Measurements from ENCODE around the gene FILIP1L. TPM values are rescaled to one million over a fixed set of nuclear protein-coding genes. Genes with fewer than 3 reads are reported as not detected.

Gene FILIP1L
- total RNA-seq, 1 donor from 2014 or later, result 1.5 TPM

GRCh38 chr3:99984139-99984538 is 130.2 kb downstream of the FILIP1L start:
- no peaks in the 10 kb centered on the region for H3K9me3 Mint-ChIP-seq
- intact Hi-C loops (cut with micrococcal nuclease), result no loop called here
- DNase-seq (no peak), ATAC-seq (ENCODE audit: low read depth) (no peak)
- no peak for TF ChIP-seq CTCF (IDR thresholded peaks at IDR 0.05)
- no peak overlapping the region for H3K27ac Mint-ChIP-seq
- H3K27me3 Mint-ChIP-seq, result no peaks in the 10 kb centered on the region
- no peak overlapping the region for H3K4me3 Mint-ChIP-seq
- ChIA-PET CTCF (no interaction called here), POLR2A (no interaction called here)
- peaks cover 5% of the 10 kb centered on the region for H3K4me1 Mint-ChIP-seq
- H3K36me3 Mint-ChIP-seq (ENCODE audit: low read depth), result peaks cover 3% of the 10 kb centered on the region

DNA sequence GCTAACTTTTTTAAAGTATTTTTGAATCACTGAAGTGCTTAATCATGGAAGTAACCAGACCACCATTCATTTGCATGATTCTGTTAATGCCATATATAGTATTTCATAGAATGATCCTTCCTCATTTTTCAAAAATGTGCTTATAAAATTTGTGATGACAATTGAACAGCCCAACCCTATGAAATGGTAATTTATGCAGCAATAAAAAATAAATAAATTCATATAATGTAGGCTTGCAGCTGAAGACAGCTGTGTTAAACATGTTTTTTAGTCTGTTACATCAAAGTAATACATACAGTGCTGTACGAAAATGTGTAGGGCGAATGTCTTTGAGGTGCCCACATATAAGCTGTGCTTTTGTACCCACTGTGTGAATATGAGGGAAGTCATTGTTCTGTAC is 131.7 kb downstream of the FILIP1L start:
- H3K4me1 Mint-ChIP-seq, result peaks cover 9% of the 10 kb centered on the region
- peaks cover 3% of the 10 kb centered on the region for H3K36me3 Mint-ChIP-seq (ENCODE audit: low read depth)
- ChIA-PET CTCF (interaction anchor here (1.2 kb wide), 1 partner anchor 10 kb away, joined by 3 read pairs; no protein-coding TSS in a partner anchor), POLR2A (no interaction called here)
- H3K27ac Mint-ChIP-seq, result no peak overlapping the region
- H3K27me3 Mint-ChIP-seq, result no peaks in the 10 kb centered on the region
- intact Hi-C loops (cut with micrococcal nuclease), result no loop called here
- no peaks in the 10 kb centered on the region for H3K9me3 Mint-ChIP-seq
- no peak for TF ChIP-seq CTCF (IDR thresholded peaks at IDR 0.05)
- DNase-seq, result no peak
- ATAC-seq (ENCODE audit: low read depth), result no peak
- no peak overlapping the region for H3K4me3 Mint-ChIP-seq

- CTCF ChIA-PET, result no interaction called here
- Mint-ChIP-seq H3K27me3 (no peaks in the 10 kb centered on the region), H3K4me1 (peaks cover 11% of the 10 kb centered on the region), H3K4me3 (no peak overlapping the region), H3K9me3 (peaks cover 4% of the 10 kb centered on the region), H3K36me3 (ENCODE audit: low read depth) (peaks cover 5% of the 10 kb centered on the region), H3K27ac (no peak overlapping the region)
- POLR2A ChIA-PET, result no interaction called here
- ATAC-seq (ENCODE audit: low read depth), result no peak
- intact Hi-C loops (cut with micrococcal nuclease), result no loop called here
- DNase-seq, result no peak
- TF ChIP-seq CTCF (IDR thresholded peaks at IDR 0.05), result no peak
These were observed 133.2 kb downstream of the FILIP1L start for GRCh38 chr3:99981138-99981537.

- no peak for TF ChIP-seq CTCF (IDR thresholded peaks at IDR 0.05)
- ATAC-seq (ENCODE audit: low read depth), result no peak
- Mint-ChIP-seq H3K4me1 (peaks cover 11% of the 10 kb centered on the region), H3K36me3 (ENCODE audit: low read depth) (peaks cover 5% of the 10 kb centered on the region), H3K4me3 (no peak overlapping the region), H3K9me3 (peaks cover 4% of the 10 kb centered on the region), H3K27ac (no peak overlapping the region), H3K27me3 (no peaks in the 10 kb centered on the region)
- ChIA-PET POLR2A (no interaction called here), CTCF (no interaction called here)
- DNase-seq, result no peak
- intact Hi-C loops (cut with micrococcal nuclease), result no loop called here
These were observed 133.7 kb downstream of the FILIP1L start for GRCh38 chr3:99980606-99981005.

GRCh38 chr3:99978221-99978620 is 136.1 kb downstream of the FILIP1L start:
- POLR2A ChIA-PET, result no interaction called here
- TF ChIP-seq CTCF (IDR thresholded peaks at IDR 0.05), result no peak
- Mint-ChIP-seq H3K4me1 (peaks cover 11% of the 10 kb centered on the region), H3K4me3 (no peak overlapping the region), H3K27ac (no peak overlapping the region), H3K36me3 (ENCODE audit: low read depth) (peaks cover 2% of the 10 kb centered on the region), H3K9me3 (peaks cover 4% of the 10 kb centered on the region), H3K27me3 (no peaks in the 10 kb centered on the region)
- CTCF ChIA-PET, result no interaction called here
- ATAC-seq (ENCODE audit: low read depth) (no peak), DNase-seq (no peak)
- intact Hi-C loops (cut with micrococcal nuclease), result no loop called here
